Astrocyte of the cerebellum (primary cell): ENCODE data around the gene NAIF1.
"Not testable (repeated sequence)": the region's sequence is repeated elsewhere in the genome, so short reads cannot be mapped to it uniquely, and the experiment has no call there.

Experiments
- DNase-seq: peaks from one replicate; pipeline ENCODE4 v3.0.0-alpha.2; 2011; ENCODE audit warnings: low read depth
- H3K4me3 ChIP-seq: 2 replicates; pipeline ENCODE4 v1.5.1; 2011; ENCODE audit warnings: mild to moderate bottlenecking, low read depth, low read length, moderate library complexity
- CTCF ChIP-seq: IDR thresholded peaks from 2 replicates; pipeline ENCODE4 v1.5.1; 2012; ENCODE audit warnings: low read length, low read depth, moderate library complexity, mild to moderate bottlenecking; ENCODE audit errors: missing control alignments
- in situ Hi-C: cut with HindIII; loops from 2 replicates; pipeline ENCODE4 v1.10.0; 2017; ENCODE audit warnings: low sequenced_read_pairs

Gene NAIF1

GRCh38 chr9:128049843-128050242, 17.3 kb downstream of the NAIF1 start:
- in situ Hi-C loops = loop anchor here (10.0 kb wide), 1 partner anchor 65 kb away; the partner anchor contains the start of gene EEIG1
- H3K4me3 ChIP-seq = no peak overlapping the region
- no peak for TF ChIP-seq CTCF
- DNase-seq = no peak

- in situ Hi-C loops = loop anchor here (10.0 kb wide), 1 partner anchor 64 kb away; the partner anchor contains the start of gene EEIG1
- DNase-seq = no peak
- TF ChIP-seq CTCF = no peak
- H3K4me3 ChIP-seq = no peak overlapping the region
Observed at GRCh38 chr9:128048663-128049062, 18.5 kb downstream of the NAIF1 start.

GRCh38 chr9:128047231-128047630, 19.9 kb downstream of the NAIF1 start:
- in situ Hi-C loops = loop anchor here (10.0 kb wide), 1 partner anchor 62 kb away; the partner anchor contains the start of gene EEIG1
- DNase-seq = no peak
- no peak overlapping the region for H3K4me3 ChIP-seq
- no peak for TF ChIP-seq CTCF

- no peak overlapping the region for H3K4me3 ChIP-seq
- in situ Hi-C loops = loop anchor here (10.0 kb wide), 1 partner anchor 61 kb away; the partner anchor contains the start of gene EEIG1
- no peak for TF ChIP-seq CTCF
- no peak for DNase-seq
Observed at GRCh38 chr9:128045831-128046230, 21.3 kb downstream of the NAIF1 start.

- not testable (repeated sequence) for H3K4me3 ChIP-seq, DNase-seq
- in situ Hi-C loops = loop anchor here (10.0 kb wide), 1 partner anchor 61 kb away; the partner anchor contains the start of gene EEIG1
Observed at GRCh38 chr9:128045409-128045808, 21.7 kb downstream of the NAIF1 start.

GRCh38 chr9:128043467-128043868, 23.7 kb downstream of the NAIF1 start:
- in situ Hi-C loops = loop anchor here (10.0 kb wide), 1 partner anchor 59 kb away; the partner anchor contains the start of gene EEIG1
- no peak for DNase-seq
- no peak overlapping the region for H3K4me3 ChIP-seq
- no peak for TF ChIP-seq CTCF

GRCh38 chr9:128042043-128042442, 25.1 kb downstream of the NAIF1 start:
- in situ Hi-C loops = loop anchor here (10.0 kb wide), 1 partner anchor 57 kb away; the partner anchor contains the start of gene EEIG1
- TF ChIP-seq CTCF = no peak
- no peak overlapping the region for H3K4me3 ChIP-seq
- no peak for DNase-seq

- not testable (repeated sequence) for H3K4me3 ChIP-seq, DNase-seq
- in situ Hi-C loops = loop anchor here (10.0 kb wide), 1 partner anchor 56 kb away; the partner anchor contains the start of gene EEIG1
Observed at GRCh38 chr9:128040783-128041182, 26.3 kb downstream of the NAIF1 start.

- DNase-seq, in situ Hi-C loops, H3K4me3 ChIP-seq: not testable (repeated sequence)
Observed at GRCh38 chr9:128036522-128036921, 30.6 kb downstream of the NAIF1 start.
